Endothelial cell of umbilical vein (primary cell): ENCODE results near the gene C19orf25. TPM values are rescaled to one million over a fixed set of nuclear protein-coding genes. Genes with fewer than 3 reads are reported as not detected.

Experiments
- BruUV-seq: library from RNA; stranded (reverse); fragments of 400-500 nt; replicated peaks from 2 replicates; lab custom pipeline; 2021; lab: Mats Ljungman, UMichigan
- CTCF ChIA-PET: fragments of 300-600, 350-600 bp; sonication (Branson Sonifier 250); formaldehyde crosslinking; loops from one replicate; lab custom pipeline; 2021; ENCODE audit warnings: antibody characterized with exemption, inconsistent platforms; lab: Charles Lee
- POLR2A ChIA-PET: fragments of 300-600, 350-600 bp; sonication (Branson Sonifier 250); formaldehyde crosslinking; loops from one replicate; lab custom pipeline; 2021; ENCODE audit warnings: antibody characterized with exemption, inconsistent platforms; lab: Charles Lee
- DNase-seq: peaks from one replicate; pipeline ENCODE4 v3.0.0-alpha.2; 2011; ENCODE audit warnings: low read depth, low spot score
- FAIRE-seq: peaks from 2 replicates; lab custom pipeline; 2011; peaks lifted over from hg19 to GRCh38; lab: Jason Lieb, UNC
- H2AFZ ChIP-seq: 2 replicates; pipeline ENCODE4 v1.6.0; 2012; ENCODE audit warnings: low read depth, low read length, control low read depth, inconsistent platforms
- H3K27ac ChIP-seq: 2 replicates; pipeline ENCODE4 v1.5.1; 2011; ENCODE audit warnings: low read depth, mild to moderate bottlenecking, control low read depth, low read length, moderate library complexity; ENCODE audit not compliant: insufficient read depth
- H3K27me3 ChIP-seq, 2 experiments: 2 replicates each; pipeline versions ENCODE4 v1.6.0 to v1.6.1; 2011; ENCODE audit warnings: low read length in 2 of 2, mixed read lengths in 1 of 2; ENCODE audit not compliant: control insufficient read depth in 2 of 2, insufficient read depth in 2 of 2
- H3K36me3 ChIP-seq, 2 experiments: 2 replicates in 1 of 2; 3 replicates in 1 of 2; pipeline ENCODE4 v1.5.1; 2011; ENCODE audit warnings: low read length in 2 of 2, mild to moderate bottlenecking in 1 of 2, moderate library complexity in 1 of 2; ENCODE audit not compliant: control insufficient read depth in 2 of 2, insufficient read depth in 2 of 2; ENCODE audit errors: extremely low read depth in 1 of 2
- H3K4me1 ChIP-seq: 3 replicates; pipeline ENCODE4 v1.5.1; 2011; ENCODE audit warnings: mild to moderate bottlenecking, low read length; ENCODE audit not compliant: control insufficient read depth, insufficient read depth; ENCODE audit errors: extremely low read depth
- H3K4me2 ChIP-seq: 2 replicates; pipeline ENCODE4 v1.6.1; 2011; ENCODE audit warnings: low read length, control low read depth, mixed read lengths; ENCODE audit not compliant: insufficient read depth
- H3K4me3 ChIP-seq, 3 experiments: fragments of 200-600 bp in 1 of 3; sonication (generic), shearing (Covaris generic) in 1 of 3; replicated peaks in 1 of 3; 2 replicates each; pipeline ENCODE4 v1.5.1; 2011 to 2016; ENCODE audit warnings: control low read depth in 3 of 3, low read length in 3 of 3, mild to moderate bottlenecking in 2 of 3, inconsistent platforms in 1 of 3, low read depth in 1 of 3, moderate library complexity in 1 of 3; ENCODE audit not compliant: insufficient read depth in 1 of 3
- H3K79me2 ChIP-seq: 2 replicates; pipeline ENCODE4 v1.6.0; 2012; ENCODE audit warnings: low read length, inconsistent platforms; ENCODE audit not compliant: control insufficient read depth, insufficient read depth
- H3K9ac ChIP-seq: replicated peaks from 2 replicates; pipeline ENCODE3; 2011; ENCODE audit warnings: low read length, control low read depth; ENCODE audit not compliant: insufficient read depth; ENCODE audit errors: extremely low read depth
- H3K9me1 ChIP-seq: replicated peaks from 3 replicates; pipeline ENCODE4 v1.6.0; 2011; ENCODE audit warnings: mild to moderate bottlenecking, low read length; ENCODE audit not compliant: control insufficient read depth, insufficient read depth; ENCODE audit errors: extremely low read depth
- H3K9me3 ChIP-seq: replicated peaks from 2 replicates; pipeline ENCODE4 v1.5.1; 2012; ENCODE audit warnings: low read length, inconsistent platforms; ENCODE audit not compliant: control insufficient read depth, insufficient read depth
- H4K20me1 ChIP-seq: replicated peaks from 2 replicates; pipeline ENCODE3; 2011; ENCODE audit warnings: mild to moderate bottlenecking, low read length; ENCODE audit not compliant: control insufficient read depth, insufficient read depth; ENCODE audit errors: extremely low read depth
- EZH2 ChIP-seq: IDR thresholded peaks from 2 replicates; pipeline ENCODE4 v1.6.1; 2012; ENCODE audit warnings: borderline replicate concordance, low read depth, mild to moderate bottlenecking, moderate library complexity, low read length, inconsistent platforms; ENCODE audit not compliant: severe bottlenecking
- FOS ChIP-seq: IDR thresholded peaks from 2 replicates; pipeline ENCODE4 v1.6.1; 2011; ENCODE audit warnings: mild to moderate bottlenecking, low read length, moderate library complexity, borderline replicate concordance; ENCODE audit not compliant: insufficient read depth
- GATA2 ChIP-seq: IDR thresholded peaks from 2 replicates; pipeline ENCODE4 v1.7.0; 2011; ENCODE audit warnings: low read depth, mild to moderate bottlenecking, moderate library complexity, mixed read lengths, low read length; ENCODE audit not compliant: insufficient read length, insufficient read depth
- JUN ChIP-seq: IDR thresholded peaks from 2 replicates; pipeline ENCODE4 v1.6.1; 2011; ENCODE audit warnings: borderline replicate concordance, low read depth; ENCODE audit not compliant: insufficient read length, insufficient read depth
- MYC ChIP-seq: IDR thresholded peaks from one replicate; pipeline ENCODE4 v1.6.1; 2011; ENCODE audit warnings: mild to moderate bottlenecking, low read depth, low read length
- POLR2A ChIP-seq: IDR thresholded peaks from 2 replicates; pipeline ENCODE4 v1.6.1; 2012; ENCODE audit warnings: low read depth, mild to moderate bottlenecking, control low read depth, low read length
- POLR2AphosphoS5 ChIP-seq: IDR thresholded peaks from 2 replicates; pipeline ENCODE4 v1.6.1; 2012; ENCODE audit warnings: low read depth, mild to moderate bottlenecking, control low read depth, low read length, moderate library complexity; ENCODE audit not compliant: insufficient read depth
- dilution Hi-C: fragments of 300-500 bp; cut with MboI; formaldehyde crosslinking; loops from one replicate; pipeline ENCODE4 v1.15.0; 2019; ENCODE audit warnings: low sequenced_read_pairs; ENCODE audit not compliant: extremely low pct_ligation_motif_present
- intact Hi-C: fragments of 100-400 bp; cut with micrococcal nuclease; formaldehyde crosslinking; loops from one replicate; pipeline ENCODE4 v1.10.0; 2022
- polyA plus RNA-seq, 4 experiments: library from polyadenylated mRNA; depleted of rRNA in 3 of 4; stranded (reverse) in 3 of 4; unstranded in 1 of 4; fragments of >200 nt; gene quantifications; 2 replicates each; pipeline versions ENCODE4 v1.2.1 to v1.2.3, GENCODE V29; 2011 to 2012; ENCODE audit warnings: missing spikeins in 1 of 4
- total RNA-seq: library from RNA; stranded (reverse); gene quantifications from 2 replicates; pipeline ENCODE4 v1.2.3, GENCODE V29; 2021
- TF ChIP-seq, protein P1 (sequence below), 2 donors: IDR thresholded peaks; 1 replicate in 1 of 2; 2 replicates in 1 of 2; pipeline ENCODE4 v1.5.1; 2011; ENCODE audit warnings: low read length in 2 of 2, mild to moderate bottlenecking in 2 of 2, moderate library complexity in 2 of 2, control low read depth in 1 of 2, inconsistent platforms in 1 of 2, low read depth in 1 of 2; ENCODE audit not compliant: insufficient read depth in 1 of 2; ENCODE audit errors: extremely low read depth in 1 of 2
- TF ChIP-seq, protein P2 (sequence below): IDR thresholded peaks from 2 replicates; pipeline ENCODE4 v1.6.1; 2011; ENCODE audit not compliant: insufficient read depth, insufficient read length

The C19orf25 gene
- total and polyA plus RNA-seq, 2 donors (not counting 3 experiments of a cell fraction or from before 2014, with no cell fraction given), result 28.0 to 34.6 TPM

DNA sequence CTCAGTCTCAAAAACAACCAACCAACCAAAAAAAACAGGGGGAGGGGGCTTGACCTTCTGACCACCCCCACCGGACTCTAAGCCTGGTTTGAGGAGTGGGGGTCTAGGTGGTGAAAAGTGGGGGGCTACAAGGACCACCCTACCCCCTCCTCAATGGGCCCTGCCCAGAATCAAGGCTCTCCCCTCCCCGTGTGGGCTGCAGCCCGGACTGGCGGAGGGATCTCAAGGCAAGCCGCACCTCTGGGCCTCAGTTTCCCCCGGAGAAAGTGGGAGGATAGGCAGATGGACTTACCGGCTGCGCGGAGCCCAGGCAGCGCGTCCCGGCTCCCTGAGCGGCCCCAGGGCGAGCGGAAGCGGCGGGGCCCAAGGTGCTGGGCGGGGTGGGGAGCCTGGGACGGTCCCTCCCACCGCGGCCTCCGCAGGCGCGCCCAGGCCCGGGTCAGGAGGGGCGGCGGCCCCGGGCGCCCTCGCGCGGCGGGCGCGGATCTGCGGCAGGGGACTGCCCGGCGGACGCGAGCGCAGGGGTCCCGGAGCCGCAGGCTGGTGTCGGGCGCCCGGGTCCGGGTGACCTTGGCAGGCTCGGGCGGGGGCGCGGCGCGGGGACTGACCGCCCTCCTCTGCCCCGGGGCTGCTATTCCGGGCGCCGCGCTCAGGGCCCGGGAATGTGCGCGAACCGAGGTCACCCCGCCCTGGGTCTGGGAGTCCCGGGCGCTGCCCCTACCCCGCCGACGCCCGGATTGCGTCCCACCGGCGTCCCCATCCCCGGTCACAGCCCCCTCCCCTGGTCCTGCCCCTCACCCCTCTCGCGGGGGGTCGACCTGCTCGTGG is 33.9 kb upstream of the C19orf25 start, which contains the start of gene ADAMTSL5:
ADAMTSL5 (minus strand) TSS at position 349 of the 828 bp plus-strand sequence. CDS start 2,076 bp downstream, outside the sequence.
- Histone ChIP-seq H3K4me3 (peak within 1 kb of the TSS in 1 of 3 experiments; percentile 4), H3K9ac (no peak within 1 kb of the TSS), H3K4me2 (no peak within 1 kb of the TSS), H3K79me2 (no peaks in the 10 kb centered on the region), H3K9me3 (no peaks in the 10 kb centered on the region), H4K20me1 (no peaks in the 10 kb centered on the region), H3K9me1 (no peaks in the 10 kb centered on the region), H3K36me3 (no peaks in the 10 kb centered on the region), H2AFZ (no peak within 1 kb of the TSS), H3K27ac (no peak within 1 kb of the TSS), H3K27me3 (peaks cover 5 to 8% of the 10 kb centered on the region in 2 experiments), H3K4me1 (no peaks in the 10 kb centered on the region)
- TF ChIP-seq, protein P1, sequence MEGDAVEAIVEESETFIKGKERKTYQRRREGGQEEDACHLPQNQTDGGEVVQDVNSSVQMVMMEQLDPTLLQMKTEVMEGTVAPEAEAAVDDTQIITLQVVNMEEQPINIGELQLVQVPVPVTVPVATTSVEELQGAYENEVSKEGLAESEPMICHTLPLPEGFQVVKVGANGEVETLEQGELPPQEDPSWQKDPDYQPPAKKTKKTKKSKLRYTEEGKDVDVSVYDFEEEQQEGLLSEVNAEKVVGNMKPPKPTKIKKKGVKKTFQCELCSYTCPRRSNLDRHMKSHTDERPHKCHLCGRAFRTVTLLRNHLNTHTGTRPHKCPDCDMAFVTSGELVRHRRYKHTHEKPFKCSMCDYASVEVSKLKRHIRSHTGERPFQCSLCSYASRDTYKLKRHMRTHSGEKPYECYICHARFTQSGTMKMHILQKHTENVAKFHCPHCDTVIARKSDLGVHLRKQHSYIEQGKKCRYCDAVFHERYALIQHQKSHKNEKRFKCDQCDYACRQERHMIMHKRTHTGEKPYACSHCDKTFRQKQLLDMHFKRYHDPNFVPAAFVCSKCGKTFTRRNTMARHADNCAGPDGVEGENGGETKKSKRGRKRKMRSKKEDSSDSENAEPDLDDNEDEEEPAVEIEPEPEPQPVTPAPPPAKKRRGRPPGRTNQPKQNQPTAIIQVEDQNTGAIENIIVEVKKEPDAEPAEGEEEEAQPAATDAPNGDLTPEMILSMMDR (IDR thresholded peaks at IDR 0.05; ENCODE audit: extremely low read depth in 1 of 2, insufficient read depth in 1 of 2, low read depth in 1 of 2, low read length in 2 of 2), result no peak
- TF ChIP-seq GATA2 (no peak), FOS (no peak), POLR2A (no peak), JUN (no peak), EZH2 (no peak), POLR2AphosphoS5 (no peak), MYC (no peak)
- TF ChIP-seq, protein P2, sequence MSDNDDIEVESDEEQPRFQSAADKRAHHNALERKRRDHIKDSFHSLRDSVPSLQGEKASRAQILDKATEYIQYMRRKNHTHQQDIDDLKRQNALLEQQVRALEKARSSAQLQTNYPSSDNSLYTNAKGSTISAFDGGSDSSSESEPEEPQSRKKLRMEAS, result no peak
- CTCF ChIA-PET, result interaction anchor here (0.8 kb wide), 1 partner anchor 47 kb away, joined by 3 read pairs; no protein-coding TSS in a partner anchor
- intact Hi-C loops, result loop anchor here (5.0 kb wide), 1 partner anchor 231 kb away; no protein-coding TSS in a partner anchor
- no peak for FAIRE-seq
- POLR2A ChIA-PET, result no interaction called here
- no TSS peak for BruUV-seq
- dilution Hi-C loops, result no loop called here
- no peak for DNase-seq
